Stimulated activated CD4-positive, alpha-beta T cell treated with anti-CD3 and anti-CD28 coated beads, Interleukin-15, amount 100 ng/mL, for 48 hours (primary cell): ENCODE results near the gene KCTD16.

Experiments
- DNase-seq, 2 donors: peaks; one replicate each; pipeline ENCODE4 v3.0.0-alpha.2; 2020; ENCODE audit warnings: low read depth in 2 of 2

The KCTD16 gene

GRCh38 chr5:144531188-144531587 lies 360.5 kb downstream of the KCTD16 start:
- DNase-seq = no peak
